Left ventricle myocardium inferior (tissue), 1 donor: Measurements from ENCODE around the gene PSMC3IP. TPM values are rescaled to one million over a fixed set of nuclear protein-coding genes. Genes with fewer than 3 reads are reported as not detected.
A peak's percentile ranks its signal among the peaks of the same experiment; 100 is the strongest.

Experiments used
- DNase-seq: peaks from one replicate; pipeline ENCODE4 v3.0.0-alpha.2; 2020
- H3K27ac ChIP-seq: fragments of 200-600 bp; replicated peaks from 2 replicates; pipeline ENCODE4 v1.8.0; 2021
- H3K27me3 ChIP-seq: fragments of 200-600 bp; 2 replicates; pipeline ENCODE4 v1.8.0; 2021; ENCODE audit warnings: low read depth
- H3K36me3 ChIP-seq: fragments of 200-600 bp; 2 replicates; pipeline ENCODE4 v1.8.0; 2021
- H3K4me1 ChIP-seq: fragments of 200-600 bp; 2 replicates; pipeline ENCODE4 v1.8.0; 2021
- H3K4me3 ChIP-seq: fragments of 200-600 bp; 2 replicates; pipeline ENCODE4 v1.8.0; 2021; ENCODE audit warnings: mild to moderate bottlenecking, moderate library complexity
- H3K9me3 ChIP-seq: fragments of 200-600 bp; replicated peaks from 2 replicates; pipeline ENCODE4 v1.8.0; 2021
- CTCF ChIP-seq: fragments of 200-600 bp; IDR thresholded peaks from 2 replicates; pipeline ENCODE4 v1.8.0; 2021; ENCODE audit warnings: antibody characterized with exemption, mild to moderate bottlenecking, borderline replicate concordance
- intact Hi-C: fragments of 100-400 bp; cut with micrococcal nuclease; formaldehyde crosslinking; loops from one replicate; pipeline ENCODE4 v1.11.0; 2022
- total RNA-seq: library from RNA; stranded (reverse); fragmentation: NEBNext Ultra II Directional; extraction: Animal tissue kit (Norgen Biotek cat#: 25700); gene quantifications from one replicate; pipeline ENCODE4 v1.2.1, GENCODE V29; 2021
- donor health status: DM: no; HTN: yes; CAD: no; lungs with severe emphysema.

The PSMC3IP gene
- total RNA-seq, 1 donor from 2014 or later = 2.5 TPM

GRCh38 chr17:42537826-42538451 lies 39.6 kb downstream of the PSMC3IP start:
- no peak for DNase-seq
- no peak for TF ChIP-seq CTCF
- Histone ChIP-seq H3K36me3 (peaks cover 44% of the 10 kb centered on the region), H3K4me1 (peaks cover 28% of the 10 kb centered on the region), H3K4me3 (no peak overlapping the region), H3K27me3 (no peaks in the 10 kb centered on the region), H3K27ac (no peak overlapping the region), H3K9me3 (no peaks in the 10 kb centered on the region)
- intact Hi-C loops = no loop called here

DNA sequence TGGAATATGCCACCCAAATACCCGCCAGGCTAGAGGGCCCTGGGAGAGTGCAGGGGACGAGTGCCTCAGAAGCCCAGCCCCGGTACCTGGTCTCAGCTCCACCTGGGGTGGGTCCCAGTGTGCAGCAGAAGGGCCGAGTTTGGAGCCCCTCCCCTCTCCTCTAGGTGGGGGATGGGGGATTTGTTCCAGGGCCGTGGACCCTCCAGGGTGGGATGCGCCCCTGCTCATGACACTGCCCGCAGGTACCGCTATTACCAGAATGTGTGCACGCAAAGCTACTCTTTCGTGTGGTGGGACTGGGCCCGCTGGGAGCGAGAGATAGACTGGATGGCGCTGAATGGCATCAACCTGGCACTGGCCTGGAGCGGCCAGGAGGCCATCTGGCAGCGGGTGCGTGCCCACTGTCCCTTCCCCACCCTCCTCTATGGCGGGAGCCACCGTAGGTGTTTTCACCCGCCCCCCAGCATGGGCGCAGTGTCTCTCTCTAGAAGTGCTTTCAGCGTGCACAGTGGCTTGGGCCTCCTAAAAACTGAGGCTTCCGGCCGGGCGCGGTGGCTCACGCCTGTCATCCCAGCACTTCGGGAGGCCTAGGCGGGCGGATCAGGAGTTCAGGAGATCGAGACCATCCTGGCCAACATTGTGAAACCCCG lies 40.2 kb downstream of the PSMC3IP start:
- peaks cover 37% of the 10 kb centered on the region for H3K36me3 ChIP-seq
- no peaks in the 10 kb centered on the region for H3K9me3 ChIP-seq
- no peak for DNase-seq
- H3K27me3 ChIP-seq = no peaks in the 10 kb centered on the region
- H3K4me3 ChIP-seq = peak overlapping the region; percentile 79
- intact Hi-C loops = no loop called here
- TF ChIP-seq CTCF = no peak
- H3K27ac ChIP-seq = peak overlapping the region; percentile 97
- H3K4me1 ChIP-seq = peaks cover 34% of the 10 kb centered on the region

DNA sequence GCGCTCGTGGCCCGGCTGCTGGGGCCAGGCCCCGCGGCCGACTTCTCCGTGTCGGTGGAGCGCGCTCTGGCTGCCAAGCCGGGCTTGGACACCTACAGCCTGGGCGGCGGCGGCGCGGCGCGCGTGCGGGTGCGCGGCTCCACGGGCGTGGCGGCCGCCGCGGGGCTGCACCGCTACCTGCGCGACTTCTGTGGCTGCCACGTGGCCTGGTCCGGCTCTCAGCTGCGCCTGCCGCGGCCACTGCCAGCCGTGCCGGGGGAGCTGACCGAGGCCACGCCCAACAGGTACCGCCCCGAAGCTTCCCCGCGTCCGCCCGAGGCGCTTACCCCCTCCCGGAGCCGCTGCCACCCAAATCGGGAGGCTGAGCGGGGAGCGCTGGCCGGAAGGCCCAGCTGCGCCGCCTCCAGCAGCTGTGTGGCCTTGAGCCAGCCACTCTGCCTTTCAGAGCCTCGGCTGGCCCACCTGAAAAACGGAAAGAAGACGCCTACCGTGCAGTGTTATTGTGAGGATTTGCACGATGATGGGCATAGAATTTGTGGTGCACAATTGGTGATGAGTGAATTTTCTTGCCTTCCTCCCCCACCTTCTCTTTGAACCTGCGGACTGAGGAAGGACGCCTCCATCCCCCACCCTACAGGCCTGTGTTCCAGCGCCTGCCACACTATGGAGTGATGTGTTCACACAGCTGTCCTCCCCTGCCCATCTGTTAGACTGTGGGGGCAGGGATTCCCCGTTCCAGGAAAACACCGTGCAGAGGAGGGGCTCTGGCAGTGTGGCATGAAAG lies 41.0 kb downstream of the PSMC3IP start:
- Histone ChIP-seq H3K27ac (peak overlapping the region; percentile 97), H3K4me1 (peaks cover 38% of the 10 kb centered on the region), H3K36me3 (peaks cover 30% of the 10 kb centered on the region), H3K27me3 (no peaks in the 10 kb centered on the region), H3K4me3 (peak overlapping the region; percentile 79), H3K9me3 (no peaks in the 10 kb centered on the region)
- intact Hi-C loops = no loop called here
- peak; percentile 88 for DNase-seq
- TF ChIP-seq CTCF = no peak

DNA sequence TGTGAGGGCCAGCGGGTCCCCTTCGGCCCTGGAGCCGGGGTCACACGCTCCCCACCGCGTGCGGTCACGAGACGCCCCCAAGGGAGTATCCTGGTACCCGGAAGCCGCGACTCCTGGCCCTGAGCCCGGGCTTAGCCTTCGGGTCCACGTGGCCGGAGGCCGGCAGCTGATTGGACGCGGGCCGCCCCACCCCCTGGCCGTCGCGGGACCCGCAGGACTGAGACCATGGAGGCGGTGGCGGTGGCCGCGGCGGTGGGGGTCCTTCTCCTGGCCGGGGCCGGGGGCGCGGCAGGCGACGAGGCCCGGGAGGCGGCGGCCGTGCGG lies 41.5 kb downstream of the PSMC3IP start, which contains the start of gene NAGLU:
Gene NAGLU (plus strand): TSS at position 194 of the 324 bp plus-strand sequence. CDS start 32 bp downstream, at position 226.
- DNase-seq = peak; percentile 98
- H3K27me3 ChIP-seq = no peaks in the 10 kb centered on the region
- peak within 1 kb of the TSS; percentile 97 for H3K27ac ChIP-seq
- H3K4me1 ChIP-seq = peaks cover 41% of the 10 kb centered on the region
- intact Hi-C loops = no loop called here
- H3K36me3 ChIP-seq = peaks cover 26% of the 10 kb centered on the region
- no peaks in the 10 kb centered on the region for H3K9me3 ChIP-seq
- peak within 1 kb of the TSS; percentile 79 for H3K4me3 ChIP-seq
- no peak for TF ChIP-seq CTCF

DNA sequence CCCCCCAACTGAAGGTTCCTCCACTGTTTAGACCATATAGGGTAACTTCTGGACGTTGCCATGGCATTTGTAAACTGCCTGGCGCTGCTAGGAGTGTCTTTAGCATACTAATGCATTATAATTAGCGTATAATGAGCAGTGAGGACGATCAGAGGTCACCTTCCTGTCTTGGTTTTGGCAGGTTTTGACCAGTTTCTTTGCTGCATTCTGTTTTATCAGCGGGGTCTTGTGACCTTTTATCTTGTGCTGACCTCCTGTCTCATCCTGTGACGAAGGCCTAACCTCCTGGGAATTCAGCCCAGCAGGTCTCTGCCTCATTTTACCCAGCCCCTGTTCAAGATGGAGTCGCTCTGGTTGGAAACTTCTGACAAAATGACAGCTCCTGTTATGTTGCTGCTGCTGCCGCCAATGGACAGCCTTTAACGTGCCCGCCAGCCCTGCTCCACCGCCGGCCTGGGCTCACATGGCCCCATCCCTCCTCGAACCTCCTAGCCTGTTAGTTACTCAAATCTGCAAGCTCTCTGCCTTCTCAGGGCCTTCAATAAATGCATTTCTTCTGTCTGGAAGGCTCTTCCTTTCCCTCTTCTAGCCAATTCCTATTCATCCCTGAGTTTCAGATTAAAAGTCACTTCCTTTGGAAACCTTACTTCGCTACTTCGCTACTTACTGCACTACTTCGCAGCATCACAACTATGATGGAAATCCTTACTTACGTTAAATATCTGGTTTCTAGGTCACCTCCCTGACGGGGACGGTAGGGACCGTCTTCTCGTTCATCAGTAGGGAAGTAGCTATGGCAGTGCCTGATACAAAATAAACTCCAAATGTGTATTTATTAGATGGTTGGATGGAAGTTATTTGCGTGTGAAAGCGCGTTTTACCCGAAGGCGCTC lies 42.1 kb downstream of the PSMC3IP start:
- Histone ChIP-seq H3K9me3 (no peaks in the 10 kb centered on the region), H3K4me3 (peak overlapping the region; percentile 79), H3K36me3 (peaks cover 23% of the 10 kb centered on the region), H3K27me3 (no peaks in the 10 kb centered on the region), H3K4me1 (peaks cover 41% of the 10 kb centered on the region), H3K27ac (peak overlapping the region; percentile 97)
- intact Hi-C loops = no loop called here
- no peak for TF ChIP-seq CTCF
- DNase-seq = no peak
